Mesenchymal stem cell (in vitro differentiated cells and primary cell): Measurements from ENCODE around the gene GRK2.

Source experiments
- DNase-seq: peaks from one replicate; pipeline ENCODE4 v3.0.0-alpha.2; 2013
- H2AFZ ChIP-seq: one replicate; pipeline ENCODE4 v1.6.1; 2013; ENCODE audit warnings: low read depth, mild to moderate bottlenecking, control low read depth, inconsistent platforms, low read length, moderate library complexity
- H2AK5ac ChIP-seq: 2 replicates; pipeline ENCODE4 v1.6.1; 2013; ENCODE audit warnings: low read length, moderate library complexity, mild to moderate bottlenecking, inconsistent platforms; ENCODE audit not compliant: severe bottlenecking
- H2BK120ac ChIP-seq: one replicate; pipeline ENCODE4 v1.6.1; 2013; ENCODE audit warnings: low read depth, mild to moderate bottlenecking, inconsistent platforms, low read length, moderate library complexity
- H2BK12ac ChIP-seq, 2 experiments: one replicate each; pipeline ENCODE4 v1.6.1; 2013; ENCODE audit warnings: inconsistent platforms in 2 of 2, low read length in 2 of 2, mild to moderate bottlenecking in 2 of 2, moderate library complexity in 2 of 2, control low read depth in 1 of 2
- H2BK15ac ChIP-seq: one replicate; pipeline ENCODE4 v1.6.1; 2013; ENCODE audit warnings: mild to moderate bottlenecking, low read depth, inconsistent platforms; ENCODE audit not compliant: poor library complexity, severe bottlenecking
- H2BK5ac ChIP-seq: 2 replicates; pipeline ENCODE4 v1.6.1; 2013; ENCODE audit warnings: low read depth, mild to moderate bottlenecking, low read length, control low read depth, inconsistent platforms; ENCODE audit not compliant: poor library complexity, severe bottlenecking
- H3K14ac ChIP-seq, 2 experiments: one replicate each; pipeline ENCODE4 v1.6.1; 2013; ENCODE audit warnings: inconsistent platforms in 2 of 2, low read length in 2 of 2, control low read depth in 1 of 2, mild to moderate bottlenecking in 1 of 2, moderate library complexity in 1 of 2
- H3K18ac ChIP-seq, 2 experiments: one replicate each; pipeline ENCODE4 v1.6.1; 2013; ENCODE audit warnings: inconsistent platforms in 2 of 2, low read length in 2 of 2, control low read depth in 1 of 2, low read depth in 1 of 2, mild to moderate bottlenecking in 1 of 2
- H3K23ac ChIP-seq, 2 experiments: one replicate each; pipeline ENCODE4 v1.6.1; 2013; ENCODE audit warnings: inconsistent platforms in 2 of 2, low read length in 2 of 2, mild to moderate bottlenecking in 2 of 2, moderate library complexity in 2 of 2, control low read depth in 1 of 2
- H3K27ac ChIP-seq: 2 replicates; pipeline ENCODE4 v1.5.1; 2013; ENCODE audit warnings: mild to moderate bottlenecking, moderate library complexity, low read length, control low read depth, inconsistent platforms; ENCODE audit not compliant: poor library complexity, severe bottlenecking
- H3K27me3 ChIP-seq, 2 experiments: 2 replicates each; pipeline versions ENCODE4 v1.6.1 to v1.7.0; 2013; ENCODE audit warnings: low read length in 2 of 2, mild to moderate bottlenecking in 2 of 2, moderate library complexity in 2 of 2, control low read depth in 1 of 2, inconsistent platforms in 1 of 2; ENCODE audit not compliant: control insufficient read depth in 1 of 2, insufficient read depth in 1 of 2
- H3K36me3 ChIP-seq, 2 experiments: 2 replicates each; pipeline versions ENCODE4 v1.6.1 to v1.7.0; 2013; ENCODE audit warnings: low read length in 2 of 2, control low read depth in 1 of 2, inconsistent platforms in 1 of 2, low read depth in 1 of 2, mild to moderate bottlenecking in 1 of 2; ENCODE audit not compliant: insufficient read depth in 2 of 2, control insufficient read depth in 1 of 2
- H3K4ac ChIP-seq, 2 experiments: one replicate each; pipeline ENCODE4 v1.6.1; 2013; ENCODE audit warnings: inconsistent platforms in 2 of 2, low read length in 2 of 2, mild to moderate bottlenecking in 2 of 2, moderate library complexity in 2 of 2, control low read depth in 1 of 2, low read depth in 1 of 2
- H3K4me1 ChIP-seq: 2 replicates; pipeline ENCODE4 v1.6.1; 2013; ENCODE audit warnings: low read depth, low read length, control low read depth; ENCODE audit not compliant: control insufficient read depth, insufficient read depth
- H3K4me2 ChIP-seq: 2 replicates; pipeline ENCODE4 v1.6.1; 2013; ENCODE audit warnings: low read length, mild to moderate bottlenecking, inconsistent platforms; ENCODE audit not compliant: poor library complexity, severe bottlenecking
- H3K4me3 ChIP-seq, 2 experiments: 2 replicates each; pipeline versions ENCODE4 v1.5.1 to v1.7.0; 2013; ENCODE audit warnings: low read length in 2 of 2, mild to moderate bottlenecking in 2 of 2, control low read depth in 1 of 2, low read depth in 1 of 2; ENCODE audit not compliant: insufficient read depth in 1 of 2
- H3K79me1 ChIP-seq: replicated peaks from 2 replicates; pipeline ENCODE4 v1.6.1; 2013; ENCODE audit warnings: mild to moderate bottlenecking, control low read depth, low read length, inconsistent platforms; ENCODE audit not compliant: poor library complexity, severe bottlenecking
- H3K9ac ChIP-seq: 2 replicates; pipeline ENCODE4 v1.7.0; 2013; ENCODE audit warnings: mild to moderate bottlenecking, low read length, moderate library complexity
- H3K9me3 ChIP-seq: 2 replicates; pipeline ENCODE4 v1.7.0; 2013; ENCODE audit warnings: mild to moderate bottlenecking, low read length; ENCODE audit not compliant: control insufficient read depth
- H4K8ac ChIP-seq: one replicate; pipeline ENCODE4 v1.6.1; 2013; ENCODE audit warnings: inconsistent platforms, mild to moderate bottlenecking, low read length, moderate library complexity
- H4K91ac ChIP-seq: one replicate; pipeline ENCODE4 v1.6.1; 2013; ENCODE audit warnings: mild to moderate bottlenecking, low read length, inconsistent platforms
- WGBS: methylation state at CpG from one replicate; pipeline ENCODE4 v1.1.7; 2013; ENCODE audit warnings: mixed read lengths; 5-methylcytosine and 5-hydroxymethylcytosine counted together

Gene GRK2

GRCh38 chr11:67245046-67245445, 21.2 kb upstream of the GRK2 start:
- DNase-seq, result no peak
- Histone ChIP-seq H4K91ac (no peak overlapping the region), H2AK5ac (no peak overlapping the region), H2BK15ac (no peak overlapping the region), H2BK5ac (no peak overlapping the region), H3K4me2 (no peak overlapping the region), H2AFZ (no peak overlapping the region), H3K36me3 (peaks cover 29 to 70% of the 10 kb centered on the region in 2 experiments), H3K14ac (no peak overlapping the region), H4K8ac (no peak overlapping the region), H3K27ac (no peak overlapping the region), H3K79me1 (peaks cover 25% of the 10 kb centered on the region), H3K4me3 (no peak overlapping the region), H3K27me3 (no peaks in the 10 kb centered on the region), H3K9me3 (no peaks in the 10 kb centered on the region), H3K9ac (no peak overlapping the region), H3K4ac (no peak overlapping the region), H2BK120ac (no peak overlapping the region), H2BK12ac (no peak overlapping the region), H3K18ac (no peak overlapping the region), H3K4me1 (peaks cover 10% of the 10 kb centered on the region), H3K23ac (no peak overlapping the region)
- 98% methylated on average over 11 of the region's 11 CpGs for WGBS

- Histone ChIP-seq H2AFZ (no peak overlapping the region), H3K14ac (no peak overlapping the region), H3K4ac (no peak overlapping the region), H3K4me3 (no peak overlapping the region), H4K91ac (no peak overlapping the region), H3K36me3 (peaks cover 49 to 95% of the 10 kb centered on the region in 2 experiments), H3K4me2 (no peak overlapping the region), H3K27me3 (no peaks in the 10 kb centered on the region), H2AK5ac (no peak overlapping the region), H3K4me1 (peaks cover 6% of the 10 kb centered on the region), H2BK120ac (no peak overlapping the region), H3K18ac (no peak overlapping the region), H2BK15ac (no peak overlapping the region), H3K9me3 (no peaks in the 10 kb centered on the region), H3K27ac (peak overlapping the region; percentile 26), H2BK5ac (no peak overlapping the region), H3K23ac (no peak overlapping the region), H3K79me1 (peaks cover 39% of the 10 kb centered on the region), H3K9ac (no peak overlapping the region), H2BK12ac (no peak overlapping the region), H4K8ac (no peak overlapping the region)
- DNase-seq, result no peak
- 94% methylated on average over 5 of the region's 5 CpGs for WGBS
Measured at GRCh38 chr11:67247946-67248550, 18.2 kb upstream of the GRK2 start.

- Histone ChIP-seq H3K27me3 (no peaks in the 10 kb centered on the region), H2BK12ac (no peak overlapping the region), H3K36me3 (peaks cover 50 to 97% of the 10 kb centered on the region in 2 experiments), H3K4ac (no peak overlapping the region), H3K23ac (no peak overlapping the region), H2BK15ac (no peak overlapping the region), H2BK120ac (no peak overlapping the region), H3K9me3 (no peaks in the 10 kb centered on the region), H2AFZ (no peak overlapping the region), H2AK5ac (no peak overlapping the region), H3K14ac (no peak overlapping the region), H3K27ac (peak overlapping the region; percentile 18), H4K91ac (no peak overlapping the region), H3K4me2 (no peak overlapping the region), H4K8ac (no peak overlapping the region), H3K4me3 (no peak overlapping the region), H3K4me1 (peaks cover 4% of the 10 kb centered on the region), H3K9ac (peak overlapping the region; percentile 2), H2BK5ac (no peak overlapping the region), H3K18ac (no peak overlapping the region), H3K79me1 (peaks cover 39% of the 10 kb centered on the region)
- DNase-seq, result no peak
Measured at GRCh38 chr11:67248653-67249052, 17.6 kb upstream of the GRK2 start.

GRCh38 chr11:67250059-67251043, 15.9 kb upstream of the GRK2 start:
- no peak overlapping the region for H3K14ac ChIP-seq
- H3K27me3 ChIP-seq, result no peaks in the 10 kb centered on the region
- DNase-seq, result no peak
- no peak overlapping the region for H2BK15ac ChIP-seq
- 99% methylated on average over 37 of the region's 37 CpGs for WGBS
- no peak overlapping the region for H4K8ac ChIP-seq
- no peak overlapping the region for H3K4me2 ChIP-seq
- no peak overlapping the region for H3K4ac ChIP-seq
- no peak overlapping the region for H3K27ac ChIP-seq
- peaks cover 62 to 99% of the 10 kb centered on the region in 2 experiments for H3K36me3 ChIP-seq
- no peak overlapping the region for H3K18ac ChIP-seq
- H2BK120ac ChIP-seq, result no peak overlapping the region
- H3K4me3 ChIP-seq, result peak overlapping the region in 1 of 2 experiments; percentile 23
- H3K9me3 ChIP-seq, result no peaks in the 10 kb centered on the region
- H2BK5ac ChIP-seq, result no peak overlapping the region
- H3K4me1 ChIP-seq, result peaks cover 4% of the 10 kb centered on the region
- H3K9ac ChIP-seq, result no peak overlapping the region
- H2BK12ac ChIP-seq, result no peak overlapping the region
- H3K79me1 ChIP-seq, result peaks cover 42% of the 10 kb centered on the region
- no peak overlapping the region for H3K23ac ChIP-seq
- no peak overlapping the region for H2AFZ ChIP-seq
- no peak overlapping the region for H4K91ac ChIP-seq
- no peak overlapping the region for H2AK5ac ChIP-seq
